Keratinocyte (primary cell): ENCODE results near the gene TENM3. TPM values are rescaled to one million over a fixed set of nuclear protein-coding genes. Genes with fewer than 3 reads are reported as not detected.

Experiments used
- DNase-seq: peaks from one replicate; pipeline ENCODE4 v3.0.0-alpha.2; 2011; ENCODE audit warnings: low read depth, missing footprints, low spot score
- FAIRE-seq: peaks from 2 replicates; lab custom pipeline; 2011; peaks lifted over from hg19 to GRCh38; lab: Jason Lieb, UNC
- H2AFZ ChIP-seq: 2 replicates; pipeline ENCODE4 v1.6.0; 2012; ENCODE audit warnings: low read length, control low read depth, inconsistent platforms; ENCODE audit not compliant: control insufficient read depth
- H3K27ac ChIP-seq: 2 replicates; pipeline ENCODE4 v1.5.1; 2011; ENCODE audit warnings: low read length; ENCODE audit not compliant: control insufficient read depth, insufficient read depth
- H3K27me3 ChIP-seq: 3 replicates; pipeline ENCODE4 v1.6.0; 2011; ENCODE audit warnings: low read length; ENCODE audit not compliant: control insufficient read depth, insufficient read depth; ENCODE audit errors: extremely low read depth
- H3K36me3 ChIP-seq, 2 experiments: 2 replicates in 1 of 2; 3 replicates in 1 of 2; pipeline ENCODE4 v1.5.1; 2011; ENCODE audit warnings: low read length in 2 of 2, mild to moderate bottlenecking in 1 of 2; ENCODE audit not compliant: control insufficient read depth in 2 of 2, insufficient read depth in 2 of 2; ENCODE audit errors: extremely low read depth in 1 of 2
- H3K4me1 ChIP-seq: 3 replicates; pipeline ENCODE4 v1.5.1; 2011; ENCODE audit warnings: low read length; ENCODE audit not compliant: control insufficient read depth, insufficient read depth; ENCODE audit errors: extremely low read depth
- H3K4me2 ChIP-seq: 3 replicates; pipeline ENCODE4 v1.6.0; 2011; ENCODE audit warnings: low read depth, low read length; ENCODE audit not compliant: control insufficient read depth, insufficient read depth; ENCODE audit errors: extremely low read depth
- H3K4me3 ChIP-seq, 3 experiments: fragments of 200-600 bp in 1 of 3; sonication (generic) in 1 of 3; 2 replicates in 2 of 3; 3 replicates in 1 of 3; pipeline ENCODE4 v1.5.1; 2011 to 2016; ENCODE audit warnings: low read length in 3 of 3, mild to moderate bottlenecking in 3 of 3, control low read depth in 2 of 3, inconsistent platforms in 1 of 3, low read depth in 1 of 3, mixed read lengths in 1 of 3, mixed run types in 1 of 3, moderate library complexity in 1 of 3; ENCODE audit not compliant: control insufficient read depth in 2 of 3, insufficient read depth in 2 of 3; ENCODE audit errors: extremely low read depth in 1 of 3
- H3K79me2 ChIP-seq: 2 replicates; pipeline ENCODE4 v1.6.0; 2012; ENCODE audit warnings: low read length; ENCODE audit not compliant: control insufficient read depth, insufficient read depth
- H3K9ac ChIP-seq: 3 replicates; pipeline ENCODE4 v1.6.0; 2011; ENCODE audit warnings: low read length; ENCODE audit not compliant: control insufficient read depth, insufficient read depth; ENCODE audit errors: extremely low read depth
- H3K9me1 ChIP-seq: 3 replicates; pipeline ENCODE4 v1.6.0; 2011; ENCODE audit warnings: low read length; ENCODE audit not compliant: control insufficient read depth, insufficient read depth; ENCODE audit errors: extremely low read depth
- H3K9me3 ChIP-seq: 2 replicates; pipeline ENCODE4 v1.5.1; 2012; ENCODE audit warnings: low read depth, low read length; ENCODE audit not compliant: control insufficient read depth
- H4K20me1 ChIP-seq: 3 replicates; pipeline ENCODE4 v1.6.0; 2011; ENCODE audit warnings: low read length; ENCODE audit not compliant: control insufficient read depth, insufficient read depth; ENCODE audit errors: extremely low read depth
- CTCF ChIP-seq, 3 experiments: IDR thresholded peaks in 1 of 3; conservative IDR thresholded peaks in 1 of 3; optimal IDR thresholded peaks in 1 of 3; 2 replicates in 2 of 3; 3 replicates in 1 of 3; pipeline versions ENCODE3 to v1.5.1; 2011; ENCODE audit warnings: low read length in 3 of 3, mild to moderate bottlenecking in 3 of 3, moderate library complexity in 2 of 3, control low read depth in 1 of 3, inconsistent platforms in 1 of 3; ENCODE audit not compliant: insufficient read depth in 2 of 3; ENCODE audit errors: extremely low read depth in 1 of 3
- EZH2 ChIP-seq: IDR thresholded peaks from one replicate; pipeline ENCODE4 v1.6.1; 2012; ENCODE audit warnings: inconsistent platforms, mild to moderate bottlenecking, low read length, moderate library complexity
- dilution Hi-C: fragments of 300-500 bp; cut with MboI; formaldehyde crosslinking; loops from one replicate; pipeline ENCODE4 v1.7.0; 2020; ENCODE audit warnings: low sequenced_read_pairs; ENCODE audit not compliant: extremely low pct_ligation_motif_present
- polyA plus RNA-seq, 5 experiments: library from polyadenylated mRNA; depleted of rRNA in 3 of 5; stranded (reverse) in 3 of 5; stranded (forward) in 1 of 5; unstranded in 1 of 5; fragments of >200 nt; gene quantifications; 1 replicate in 1 of 5; 2 replicates in 3 of 5; 3 replicates in 1 of 5; pipeline versions ENCODE4 v1.2.1 to v1.2.3, GENCODE V29; 2011 to 2012; ENCODE audit warnings: missing spikeins in 2 of 5, low read depth in 1 of 5, low replicate concordance in 1 of 5

TENM3 gene
- polyA plus RNA-seq, 1 donor (not counting 4 experiments of a cell fraction or from before 2014, with no cell fraction given): 17.0 TPM

- Histone ChIP-seq H3K9me1 (no peaks in the 10 kb centered on the region), H3K27ac (no peak overlapping the region), H3K9me3 (no peaks in the 10 kb centered on the region), H3K36me3 (peaks cover 0 to 3% of the 10 kb centered on the region in 2 experiments), H3K79me2 (no peaks in the 10 kb centered on the region), H2AFZ (no peak overlapping the region), H4K20me1 (no peaks in the 10 kb centered on the region), H3K4me1 (no peaks in the 10 kb centered on the region), H3K4me3 (no peak overlapping the region), H3K27me3 (no peaks in the 10 kb centered on the region), H3K4me2 (no peak overlapping the region), H3K9ac (no peak overlapping the region)
- DNase-seq: no peak
- FAIRE-seq: no peak
- TF ChIP-seq EZH2 (no peak), CTCF (optimal IDR thresholded peaks at IDR 0.05 in 1 of 3, IDR thresholded peaks at IDR 0.05 in 1 of 3, conservative IDR thresholded peaks at IDR 0.05 in 1 of 3; ENCODE audit: extremely low read depth in 1 of 3, insufficient read depth in 2 of 3, low read length in 3 of 3) (no peak)
- dilution Hi-C loops: no loop called here
These were observed 105.7 kb downstream of the TENM3 start for GRCh38 chr4:182348779-182349326.

- DNase-seq (no peak), FAIRE-seq (no peak)
- Histone ChIP-seq H3K4me1 (no peaks in the 10 kb centered on the region), H3K36me3 (peaks cover 0 to 3% of the 10 kb centered on the region in 2 experiments), H3K79me2 (no peaks in the 10 kb centered on the region), H3K4me3 (no peak overlapping the region), H3K9me3 (no peaks in the 10 kb centered on the region), H3K27ac (no peak overlapping the region), H3K9ac (no peak overlapping the region), H3K4me2 (no peak overlapping the region), H3K9me1 (no peaks in the 10 kb centered on the region), H2AFZ (no peak overlapping the region), H4K20me1 (no peaks in the 10 kb centered on the region), H3K27me3 (no peaks in the 10 kb centered on the region)
- dilution Hi-C loops: no loop called here
- TF ChIP-seq EZH2 (no peak), CTCF (optimal IDR thresholded peaks at IDR 0.05 in 1 of 3, IDR thresholded peaks at IDR 0.05 in 1 of 3, conservative IDR thresholded peaks at IDR 0.05 in 1 of 3; ENCODE audit: extremely low read depth in 1 of 3, insufficient read depth in 2 of 3, low read length in 3 of 3) (no peak)
These were observed 106.8 kb downstream of the TENM3 start for GRCh38 chr4:182350041-182350440.
